C4-2B (cell line): Measurements from ENCODE around the gene CMTM3.

Source experiments
- ZFX ChIP-seq: fragments of 450-650 bp; IDR thresholded peaks from 2 replicates; pipeline ENCODE4 v1.6.1; 2017
- TF ChIP-seq, protein P1 (sequence below): fragments of 450-650 bp; conservative IDR thresholded peaks from 2 replicates; pipeline ENCODE4 v1.5.1; 2017; ENCODE audit warnings: mild to moderate bottlenecking

DNA sequence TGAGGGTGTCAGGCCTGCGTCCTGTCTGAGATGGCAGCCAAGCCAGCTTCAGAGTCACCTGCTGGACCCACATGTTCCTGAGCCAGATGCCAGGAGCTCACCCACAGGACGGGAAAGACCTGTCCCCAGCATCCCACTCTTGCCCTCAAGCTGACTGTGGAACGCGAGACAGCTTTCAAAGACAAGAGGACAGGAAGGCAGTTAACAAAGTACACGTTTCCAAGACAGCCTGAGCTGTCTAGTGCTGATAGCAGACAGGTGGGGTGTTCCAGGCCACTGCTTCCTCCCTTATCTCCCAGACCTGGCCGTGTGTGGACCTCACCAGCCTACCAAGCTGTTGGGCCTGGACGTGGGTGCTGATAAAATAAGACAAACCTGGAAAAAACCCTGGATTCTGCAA, 13.2 kb downstream of the CMTM3 start:
- no peak for TF ChIP-seq ZFX
- TF ChIP-seq, protein P1, sequence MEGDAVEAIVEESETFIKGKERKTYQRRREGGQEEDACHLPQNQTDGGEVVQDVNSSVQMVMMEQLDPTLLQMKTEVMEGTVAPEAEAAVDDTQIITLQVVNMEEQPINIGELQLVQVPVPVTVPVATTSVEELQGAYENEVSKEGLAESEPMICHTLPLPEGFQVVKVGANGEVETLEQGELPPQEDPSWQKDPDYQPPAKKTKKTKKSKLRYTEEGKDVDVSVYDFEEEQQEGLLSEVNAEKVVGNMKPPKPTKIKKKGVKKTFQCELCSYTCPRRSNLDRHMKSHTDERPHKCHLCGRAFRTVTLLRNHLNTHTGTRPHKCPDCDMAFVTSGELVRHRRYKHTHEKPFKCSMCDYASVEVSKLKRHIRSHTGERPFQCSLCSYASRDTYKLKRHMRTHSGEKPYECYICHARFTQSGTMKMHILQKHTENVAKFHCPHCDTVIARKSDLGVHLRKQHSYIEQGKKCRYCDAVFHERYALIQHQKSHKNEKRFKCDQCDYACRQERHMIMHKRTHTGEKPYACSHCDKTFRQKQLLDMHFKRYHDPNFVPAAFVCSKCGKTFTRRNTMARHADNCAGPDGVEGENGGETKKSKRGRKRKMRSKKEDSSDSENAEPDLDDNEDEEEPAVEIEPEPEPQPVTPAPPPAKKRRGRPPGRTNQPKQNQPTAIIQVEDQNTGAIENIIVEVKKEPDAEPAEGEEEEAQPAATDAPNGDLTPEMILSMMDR, result no peak
